ENCODE data around the gene COMMD4. TPM values are rescaled to one million over a fixed set of nuclear protein-coding genes. Genes with fewer than 3 reads are reported as not detected.

Gene COMMD4
- polyA plus RNA-seq, 3 donors: 41.1 to 63.1 (median 41.3) TPM

DNA sequence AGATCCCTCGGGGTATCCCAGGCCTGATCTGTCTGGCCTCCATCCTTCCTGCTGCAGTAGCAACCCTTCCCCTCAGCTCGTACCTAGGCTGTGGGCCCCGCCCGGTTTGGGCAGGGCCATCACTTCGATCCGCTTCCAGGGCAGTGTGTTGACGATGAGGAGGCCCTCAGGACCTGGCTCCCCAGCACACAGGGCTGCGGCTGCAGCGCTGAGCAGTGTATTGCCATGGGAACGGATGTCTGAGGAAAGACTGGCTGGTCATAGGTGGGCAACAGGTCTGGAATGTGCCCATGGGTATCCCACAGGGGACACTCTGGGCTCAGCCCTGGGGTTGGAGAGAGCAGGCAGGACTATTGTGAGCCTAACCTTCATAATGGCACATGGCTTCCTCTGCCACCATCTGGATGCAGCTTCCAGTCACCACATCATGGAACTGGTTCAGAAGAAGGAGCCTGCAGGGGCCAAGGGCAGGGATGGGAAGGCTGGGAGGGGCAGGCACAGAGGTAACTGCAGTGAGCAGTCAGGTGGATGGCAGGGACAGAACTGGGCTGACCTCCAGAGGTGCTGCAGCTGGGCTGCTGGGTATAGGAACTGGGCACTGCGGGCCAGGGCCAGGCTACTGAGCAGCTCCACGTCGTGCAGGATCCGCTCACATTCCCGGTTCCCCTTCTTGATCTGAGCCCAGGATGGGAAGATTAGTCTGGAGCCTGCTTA lies 23.8 kb downstream of the COMMD4 start:
- Mint-ChIP-seq H3K36me3 (peaks cover 65 to 97% of the 10 kb centered on the region in 2 donors), H3K4me1 (no peaks in the 10 kb centered on the region), H3K27ac (peak overlapping the region in 1 of 7 donors; percentile 24), H3K4me3 (no peak overlapping the region), H3K9me3 (no peaks in the 10 kb centered on the region), H3K27me3 (ENCODE audit: low read depth in 3 of 3) (peaks cover 0 to 2% (median 1%) of the 10 kb centered on the region in 3 donors)
- Histone ChIP-seq H3K27me3 (ENCODE audit: control insufficient read depth in 2 of 2, insufficient read depth in 2 of 2, low read length in 2 of 2) (no peaks in the 10 kb centered on the region), H3K9ac (ENCODE audit: insufficient read depth, low read length, poor library complexity, severe bottlenecking) (no peak overlapping the region), H3K27ac (ENCODE audit: low read depth in 1 of 2, low read length in 2 of 2) (no peak overlapping the region), H3K9me3 (replicated peaks in 1 of 2; ENCODE audit: control insufficient read depth in 1 of 2, insufficient read depth in 1 of 2, low read length in 2 of 2) (no peaks in the 10 kb centered on the region), H3K36me3 (replicated peaks in 1 of 2; ENCODE audit: control insufficient read depth in 1 of 2, insufficient read depth in 2 of 2, low read length in 2 of 2) (peaks cover 81 to 98% of the 10 kb centered on the region in 2 donors), H2AFZ (ENCODE audit: insufficient read depth, low read depth, low read length, poor library complexity, severe bottlenecking) (no peak overlapping the region), H4K20me1 (ENCODE audit: insufficient read depth, low read length) (peaks cover 34% of the 10 kb centered on the region), H3K79me2 (ENCODE audit: insufficient read depth, low read length) (no peaks in the 10 kb centered on the region), H3K4me1 (ENCODE audit: control insufficient read depth in 1 of 2, insufficient read depth in 2 of 2, low read length in 2 of 2) (no peaks in the 10 kb centered on the region), H3K4me3 (replicated peaks in 1 of 3; ENCODE audit: low read depth in 2 of 3, low read length in 3 of 3) (no peak overlapping the region), H3K4me2 (replicated peaks; ENCODE audit: extremely low read depth, low read length, poor library complexity, severe bottlenecking) (no peak overlapping the region)
- TF ChIP-seq, protein P1, sequence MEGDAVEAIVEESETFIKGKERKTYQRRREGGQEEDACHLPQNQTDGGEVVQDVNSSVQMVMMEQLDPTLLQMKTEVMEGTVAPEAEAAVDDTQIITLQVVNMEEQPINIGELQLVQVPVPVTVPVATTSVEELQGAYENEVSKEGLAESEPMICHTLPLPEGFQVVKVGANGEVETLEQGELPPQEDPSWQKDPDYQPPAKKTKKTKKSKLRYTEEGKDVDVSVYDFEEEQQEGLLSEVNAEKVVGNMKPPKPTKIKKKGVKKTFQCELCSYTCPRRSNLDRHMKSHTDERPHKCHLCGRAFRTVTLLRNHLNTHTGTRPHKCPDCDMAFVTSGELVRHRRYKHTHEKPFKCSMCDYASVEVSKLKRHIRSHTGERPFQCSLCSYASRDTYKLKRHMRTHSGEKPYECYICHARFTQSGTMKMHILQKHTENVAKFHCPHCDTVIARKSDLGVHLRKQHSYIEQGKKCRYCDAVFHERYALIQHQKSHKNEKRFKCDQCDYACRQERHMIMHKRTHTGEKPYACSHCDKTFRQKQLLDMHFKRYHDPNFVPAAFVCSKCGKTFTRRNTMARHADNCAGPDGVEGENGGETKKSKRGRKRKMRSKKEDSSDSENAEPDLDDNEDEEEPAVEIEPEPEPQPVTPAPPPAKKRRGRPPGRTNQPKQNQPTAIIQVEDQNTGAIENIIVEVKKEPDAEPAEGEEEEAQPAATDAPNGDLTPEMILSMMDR (IDR thresholded peaks at IDR 0.05): no peak
- no peak for DNase-seq
- WGBS (ENCODE audit: insufficient coverage): 99% methylated on average over 15 of the region's 15 CpGs
- intact Hi-C loops (cut with micrococcal nuclease): no loop called here

DNA sequence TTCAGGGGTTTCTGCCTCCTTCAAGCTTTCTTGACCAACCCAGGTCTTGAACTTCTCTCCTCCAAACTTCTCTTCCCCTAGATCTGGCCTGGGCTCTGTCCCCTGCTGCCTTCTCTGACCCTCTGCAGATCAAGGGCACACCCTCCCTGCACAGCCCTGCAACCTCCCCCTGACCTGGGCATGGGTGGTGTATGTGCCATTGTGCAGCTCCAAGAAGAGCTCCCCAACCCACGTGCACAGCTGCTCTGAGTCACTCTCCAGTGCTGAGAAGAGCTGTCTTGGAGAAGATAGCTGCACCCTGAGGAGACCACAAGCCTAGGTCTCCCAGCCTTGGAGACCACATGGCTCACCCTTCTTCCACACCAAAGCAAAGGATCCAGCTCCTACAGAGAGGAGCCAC lies 24.5 kb downstream of the COMMD4 start:
- Histone ChIP-seq H3K4me2 (replicated peaks; ENCODE audit: extremely low read depth, low read length, poor library complexity, severe bottlenecking) (no peak overlapping the region), H3K4me1 (ENCODE audit: control insufficient read depth in 1 of 2, insufficient read depth in 2 of 2, low read length in 2 of 2) (no peaks in the 10 kb centered on the region), H2AFZ (ENCODE audit: insufficient read depth, low read depth, low read length, poor library complexity, severe bottlenecking) (no peak overlapping the region), H3K9me3 (replicated peaks in 1 of 2; ENCODE audit: control insufficient read depth in 1 of 2, insufficient read depth in 1 of 2, low read length in 2 of 2) (no peaks in the 10 kb centered on the region), H3K9ac (ENCODE audit: insufficient read depth, low read length, poor library complexity, severe bottlenecking) (no peak overlapping the region), H3K27me3 (ENCODE audit: control insufficient read depth in 2 of 2, insufficient read depth in 2 of 2, low read length in 2 of 2) (no peaks in the 10 kb centered on the region), H4K20me1 (ENCODE audit: insufficient read depth, low read length) (peaks cover 40% of the 10 kb centered on the region), H3K4me3 (replicated peaks in 1 of 3; ENCODE audit: low read depth in 2 of 3, low read length in 3 of 3) (no peak overlapping the region), H3K27ac (ENCODE audit: low read depth in 1 of 2, low read length in 2 of 2) (no peak overlapping the region), H3K79me2 (ENCODE audit: insufficient read depth, low read length) (no peaks in the 10 kb centered on the region), H3K36me3 (replicated peaks in 1 of 2; ENCODE audit: control insufficient read depth in 1 of 2, insufficient read depth in 2 of 2, low read length in 2 of 2) (peaks cover 88 to 98% of the 10 kb centered on the region in 2 donors)
- peak overlapping the region in 2 of 7 donors; percentile 12 to 75 for H3K27ac Mint-ChIP-seq
- no peaks in the 10 kb centered on the region for H3K4me1 Mint-ChIP-seq
- TF ChIP-seq, protein P1 (IDR thresholded peaks at IDR 0.05): no peak
- WGBS (ENCODE audit: insufficient coverage): 73% methylated on average over 1 of the region's 1 CpG
- peaks cover 65 to 98% of the 10 kb centered on the region in 2 donors for H3K36me3 Mint-ChIP-seq
- H3K4me3 Mint-ChIP-seq: peak overlapping the region in 1 of 2 donors; percentile 32
- no peaks in the 10 kb centered on the region for H3K9me3 Mint-ChIP-seq
- intact Hi-C loops (cut with micrococcal nuclease): no loop called here
- DNase-seq: no peak
- H3K27me3 Mint-ChIP-seq (ENCODE audit: low read depth in 3 of 3): peaks cover 0 to 2% (median 1%) of the 10 kb centered on the region in 3 donors
